Activated T-cell treated with anti-CD3 and anti-CD28 coated beads, Interleukin-2, amount 50 U/mL, for 1 hour (primary cell): Measurements from ENCODE around the gene MCC.
"Not testable (repeated sequence)": the region's sequence is repeated elsewhere in the genome, so short reads cannot be mapped to it uniquely, and the experiment has no call there.

ENCODE experiments used
- DNase-seq: peaks from one replicate; pipeline ENCODE4 v3.0.0-alpha.2; 2020

The MCC gene

DNA sequence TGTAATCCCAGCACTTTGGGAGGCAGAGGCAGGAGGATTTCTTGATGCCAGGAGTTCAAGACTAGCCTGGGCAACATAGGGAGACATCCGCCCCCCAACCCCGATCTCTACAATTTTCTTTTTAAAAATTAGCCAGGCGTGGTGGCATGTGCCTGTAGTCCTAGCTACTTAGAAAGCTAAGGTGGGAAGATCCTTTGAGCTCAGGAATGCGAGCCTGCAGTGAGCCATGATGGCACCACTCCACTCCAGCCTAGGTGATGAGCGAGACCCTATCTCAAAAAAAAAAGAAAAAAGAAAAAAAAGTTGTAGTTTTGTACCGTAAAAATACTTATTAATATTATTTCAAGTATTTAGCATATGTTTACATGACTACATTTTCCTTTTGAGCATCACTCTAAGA lies 82.7 kb downstream of the MCC start:
- DNase-seq, result no peak

DNA sequence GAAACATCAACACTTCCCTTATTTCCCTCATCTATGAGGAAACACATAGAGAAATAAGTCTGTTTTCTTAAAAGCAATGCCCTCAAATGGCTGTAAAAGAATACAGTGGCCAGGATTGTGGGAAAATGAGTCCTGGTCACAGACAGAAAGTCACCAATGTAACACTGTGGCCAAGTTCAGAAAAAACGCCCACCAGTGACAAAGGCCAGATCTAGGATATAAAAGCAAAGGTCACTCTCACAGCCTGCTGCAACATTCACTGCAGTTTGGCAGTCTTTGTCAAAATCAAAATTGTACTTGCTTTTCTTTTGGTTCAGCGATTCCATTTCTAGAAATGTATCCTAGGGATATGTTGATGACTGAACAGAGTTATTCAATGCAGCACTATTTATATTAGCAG lies 84.0 kb downstream of the MCC start:
- no peak for DNase-seq

DNA sequence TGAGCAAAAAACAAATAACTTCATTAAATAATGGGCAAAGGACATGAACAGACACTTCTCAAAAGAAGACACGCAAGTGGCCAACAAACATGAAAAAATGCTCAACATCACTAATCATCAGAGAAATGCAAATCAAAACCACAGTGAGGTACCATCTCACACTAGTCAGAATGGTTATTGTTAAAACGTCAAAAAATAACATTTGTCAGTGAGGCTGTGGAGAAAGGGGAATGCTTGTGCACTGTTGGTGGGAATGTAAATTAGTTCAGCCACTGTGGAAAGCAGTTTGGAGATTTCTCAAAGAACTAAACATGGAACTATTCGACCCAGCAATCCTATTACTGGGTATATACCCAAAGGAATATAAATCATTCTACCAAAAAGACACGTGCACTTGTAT lies 90.3 kb downstream of the MCC start:
- not testable (repeated sequence) for DNase-seq

DNA sequence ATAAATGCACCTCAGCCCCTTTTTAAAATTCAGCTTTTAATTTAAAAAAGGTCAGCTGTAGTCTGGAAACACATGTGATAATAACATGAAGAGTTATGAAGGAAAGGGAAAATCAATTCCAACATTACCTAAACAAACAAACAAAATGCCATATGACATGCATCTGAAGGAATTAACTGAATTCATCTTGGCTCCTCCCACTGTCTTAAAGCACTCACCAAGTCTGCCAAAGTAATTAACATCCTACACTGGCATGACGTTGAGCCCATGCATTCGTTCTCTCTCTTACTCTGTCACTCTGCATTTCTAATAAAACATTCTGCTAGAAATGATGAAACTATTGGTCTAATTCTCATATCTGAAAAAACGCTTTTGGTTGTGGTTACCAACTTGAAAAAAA lies 91.2 kb downstream of the MCC start:
- no peak for DNase-seq

DNA sequence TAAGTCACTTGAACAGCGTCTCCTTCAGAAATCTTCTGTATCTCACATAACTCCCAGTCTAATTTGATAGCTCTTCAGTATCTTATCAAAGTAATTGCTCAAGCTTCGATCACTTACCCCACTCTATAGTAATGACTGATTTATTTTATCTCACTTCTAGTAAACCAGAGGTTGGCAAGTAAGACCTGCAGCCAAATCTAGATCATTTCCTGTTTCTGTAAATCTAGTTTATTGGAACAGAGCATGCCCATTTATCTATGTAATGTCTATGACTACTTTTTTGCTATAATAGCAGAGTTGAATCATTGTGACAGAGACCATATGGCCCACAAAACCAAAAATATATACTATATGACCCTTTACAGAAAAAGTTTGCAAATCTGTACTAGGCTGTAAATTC lies 93.6 kb downstream of the MCC start:
- DNase-seq, result no peak

DNA sequence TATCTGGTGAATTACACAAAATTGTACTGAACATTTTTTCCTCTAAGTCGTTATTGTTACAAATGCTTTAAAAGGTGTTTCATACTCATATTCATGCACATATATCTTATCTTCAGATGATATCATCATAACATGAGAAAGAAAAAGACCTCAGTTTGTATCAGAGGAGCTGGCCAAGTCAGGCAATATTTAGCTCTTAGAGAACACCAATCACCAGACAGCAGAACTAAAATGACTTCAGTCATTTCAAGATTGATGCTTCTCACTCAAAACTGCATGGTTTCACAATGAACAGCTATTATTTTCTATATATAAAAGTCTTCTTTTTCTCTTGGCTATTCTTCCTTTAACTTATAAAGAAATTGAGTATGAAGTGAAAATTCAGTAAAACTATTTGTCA lies 98.0 kb downstream of the MCC start:
- no peak for DNase-seq

DNA sequence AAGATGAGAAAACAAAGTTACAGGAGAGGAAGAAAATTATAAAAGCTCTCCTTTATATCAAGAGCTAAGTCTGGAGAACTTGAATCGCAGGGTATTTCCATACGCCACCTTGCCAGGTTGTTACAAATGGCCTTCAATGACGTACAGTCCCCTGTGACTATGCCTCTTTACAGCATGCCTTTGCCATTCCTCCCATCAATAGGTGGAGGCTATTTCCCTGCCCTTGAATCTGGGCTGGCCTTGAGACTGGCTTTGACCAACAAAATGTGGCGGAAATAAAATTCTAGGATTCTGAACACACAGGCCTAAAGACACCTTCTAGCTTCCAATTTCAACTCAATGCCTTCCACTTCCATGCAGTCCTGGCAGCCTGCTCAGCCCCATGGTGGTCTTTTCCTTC lies 99.1 kb downstream of the MCC start:
- DNase-seq, result no peak

DNA sequence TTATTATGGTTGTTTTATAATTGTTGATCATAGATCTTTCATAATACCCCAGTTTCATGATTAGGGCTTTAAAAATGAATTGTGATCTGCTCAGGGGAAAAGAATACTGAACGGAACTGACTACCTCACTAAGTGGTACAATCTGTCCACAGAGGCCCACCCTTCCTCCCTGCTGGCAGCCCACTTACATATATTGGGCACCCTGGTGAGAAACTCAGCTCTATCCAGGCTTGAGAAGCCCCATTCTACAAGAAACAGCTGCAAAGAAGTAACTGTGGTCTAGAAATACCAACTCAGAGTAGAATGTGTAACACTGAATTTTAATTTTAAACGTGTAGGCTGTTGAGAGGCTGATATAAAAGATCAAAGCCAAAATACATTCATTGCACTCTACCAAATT lies 100.4 kb downstream of the MCC start:
- no peak for DNase-seq

DNA sequence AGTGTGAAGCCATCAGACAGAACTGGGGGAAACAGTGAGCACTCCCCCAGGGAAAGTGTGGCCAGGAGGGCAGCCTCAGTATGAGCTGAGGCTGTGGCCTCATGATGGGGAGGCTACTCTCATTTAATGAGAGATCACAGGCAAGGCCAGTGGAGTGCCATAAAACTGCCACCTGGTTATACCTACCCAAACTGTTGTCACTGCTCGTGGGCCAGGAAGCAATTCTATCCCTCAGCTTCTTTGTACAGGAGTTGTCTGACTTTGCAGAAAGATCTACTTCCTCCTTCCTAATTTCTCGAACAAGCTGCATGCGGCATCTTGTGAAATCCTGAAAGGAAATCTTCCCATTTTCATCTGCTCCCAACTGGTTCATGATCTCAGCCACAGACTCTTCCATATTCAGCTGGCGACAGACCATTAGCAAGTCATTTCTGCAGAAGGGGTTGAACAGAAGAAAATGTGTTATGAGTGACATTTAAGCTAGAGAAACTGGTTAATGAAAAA lies 103.4 kb downstream of the MCC start:
- DNase-seq, result no peak

DNA sequence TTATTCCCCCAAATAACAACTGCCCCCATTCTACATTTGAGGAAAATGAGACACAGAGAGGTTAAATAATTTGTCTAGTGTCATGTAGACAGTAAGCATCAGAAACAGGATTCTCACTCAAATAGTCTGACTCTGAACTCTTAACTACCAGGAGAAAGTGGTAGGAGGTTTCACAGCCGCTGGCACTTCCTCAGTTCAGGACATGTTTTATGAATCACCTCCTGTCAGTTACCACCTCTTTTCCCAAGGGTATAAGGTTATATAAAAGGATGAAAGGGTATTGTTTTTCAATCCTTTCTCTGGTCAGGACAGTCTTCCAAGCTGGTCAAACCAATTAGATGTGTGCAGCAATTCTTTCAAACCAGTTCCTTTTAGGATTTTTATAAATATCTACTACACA lies 105.5 kb downstream of the MCC start:
- DNase-seq, result no peak

DNA sequence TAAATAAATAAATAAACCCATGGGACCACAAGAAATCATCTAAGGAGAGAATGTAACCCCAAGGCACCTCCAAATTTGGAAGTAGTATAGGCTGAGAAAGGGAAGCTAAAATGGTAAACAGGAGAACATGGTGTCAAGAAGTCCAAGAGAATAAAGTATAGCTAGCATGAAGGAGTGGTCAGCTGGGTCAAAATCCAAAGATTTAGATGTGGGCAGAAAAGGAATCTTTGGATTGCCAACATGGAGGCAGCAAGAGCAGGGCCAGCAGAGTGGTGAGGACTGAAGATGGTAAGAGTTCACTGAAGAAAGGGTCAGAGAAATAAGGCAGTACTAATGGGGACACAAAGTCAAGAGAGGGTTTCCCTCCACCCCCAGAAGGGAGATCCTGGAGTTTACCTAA lies 106.5 kb downstream of the MCC start:
- no peak for DNase-seq

DNA sequence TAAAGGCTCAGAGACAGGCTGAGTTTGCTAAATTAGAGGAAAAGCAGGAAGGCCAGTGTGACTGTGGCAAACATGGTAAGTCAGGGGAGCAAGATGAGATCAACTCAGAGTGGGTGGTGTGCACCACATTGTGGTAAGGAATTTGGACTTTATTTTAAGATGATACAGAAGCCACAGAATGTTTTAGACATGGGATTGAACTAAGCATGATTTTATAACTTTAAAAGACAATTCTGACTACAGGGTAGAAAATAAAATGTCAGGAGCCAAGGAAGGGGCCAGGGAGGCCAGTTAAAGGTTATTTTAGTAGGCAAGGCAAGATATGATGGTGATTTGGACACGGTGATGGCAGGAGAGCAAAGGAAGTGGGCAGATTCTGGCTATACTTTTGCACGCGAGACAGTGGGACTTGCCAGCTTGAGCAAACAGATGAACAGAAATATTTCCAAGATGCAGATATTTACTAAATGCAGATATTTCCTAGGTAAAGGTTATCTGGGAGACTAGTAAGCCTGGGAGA lies 107.4 kb downstream of the MCC start:
- DNase-seq, result no peak

DNA sequence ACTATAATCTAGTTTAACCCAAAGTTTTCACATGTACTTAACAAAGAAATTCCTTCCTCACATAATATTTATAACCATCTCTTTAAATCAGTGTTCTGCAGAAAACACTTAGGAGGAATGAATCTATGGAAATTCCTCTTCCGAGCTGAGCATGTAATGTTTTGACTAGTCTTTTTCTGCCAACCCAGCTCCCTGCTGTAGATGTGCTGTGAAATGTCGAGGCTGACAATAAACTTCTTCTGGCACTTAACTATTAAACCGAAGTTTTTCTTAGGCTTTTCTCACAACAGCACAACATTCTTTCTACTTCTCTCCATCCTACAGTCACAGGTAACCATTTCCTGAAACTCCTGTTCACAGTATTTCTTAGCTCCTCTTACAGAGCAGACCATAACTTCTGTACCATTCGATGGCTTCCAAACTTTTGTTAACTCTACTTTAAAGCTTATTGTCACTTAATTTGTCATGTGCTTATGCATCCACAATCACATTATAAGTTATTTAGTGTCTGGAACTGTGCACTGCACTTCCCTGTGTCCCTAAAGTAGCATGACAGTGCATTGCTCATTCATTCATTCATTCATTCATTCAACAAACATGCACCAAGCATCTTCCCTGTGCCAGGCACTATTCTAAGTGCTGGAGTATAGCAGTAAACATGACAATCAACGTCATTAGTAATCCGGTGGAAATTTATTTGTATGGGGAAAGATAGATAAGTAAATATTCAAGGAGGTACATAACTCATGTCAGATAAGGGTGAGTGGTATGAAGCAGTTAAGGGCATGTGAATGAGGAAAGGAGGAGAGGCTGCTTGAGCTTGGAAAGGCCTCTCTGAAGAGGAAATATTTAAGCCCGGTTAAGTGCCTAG lies 108.1 kb downstream of the MCC start:
- DNase-seq, result no peak

DNA sequence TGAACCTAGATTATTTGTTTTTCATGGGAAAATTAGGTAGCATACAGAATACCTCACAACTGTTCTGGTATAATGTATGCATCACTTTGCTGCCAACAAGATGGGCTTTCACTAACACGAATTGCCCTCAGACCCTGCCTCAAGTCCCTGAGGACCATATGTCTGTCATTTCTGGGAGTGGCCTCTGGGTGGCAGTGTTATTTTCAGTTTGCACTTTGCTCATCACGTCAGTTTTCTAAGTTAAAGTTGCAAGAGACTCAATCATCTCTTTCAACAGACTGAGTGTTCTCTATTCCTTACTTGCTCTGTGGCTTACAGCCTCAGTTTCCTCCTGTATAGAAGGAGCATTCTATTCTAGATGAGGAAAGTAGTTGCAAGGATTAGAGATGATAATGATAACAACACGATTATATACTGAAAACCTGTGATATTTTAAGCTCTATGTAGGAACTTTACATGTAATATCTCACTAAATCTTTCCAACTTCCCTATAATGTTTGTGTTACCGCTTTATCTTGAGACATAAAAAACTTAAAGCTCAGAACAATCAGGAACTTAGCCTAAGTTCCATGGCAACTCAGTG lies 109.2 kb downstream of the MCC start:
- DNase-seq, result peak; percentile 36

DNA sequence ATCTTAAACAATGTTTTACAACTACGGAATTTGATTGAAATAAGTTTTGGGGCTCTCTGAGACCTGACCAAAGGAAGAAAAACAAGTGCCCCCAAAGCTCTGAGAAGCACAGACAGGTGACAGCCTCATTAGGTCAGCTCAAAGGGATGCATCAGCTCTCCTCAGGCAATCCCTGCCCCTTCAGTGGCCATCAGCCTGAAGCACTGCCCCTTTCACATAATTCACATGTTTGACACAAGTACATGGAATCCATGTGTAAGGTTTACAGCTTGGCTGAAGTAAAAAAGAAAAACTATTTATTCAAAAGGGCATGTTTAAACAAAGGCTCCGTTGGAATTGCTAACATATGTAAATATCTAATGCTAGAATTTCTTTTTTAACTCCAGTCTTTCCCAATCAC lies 109.7 kb downstream of the MCC start:
- no peak for DNase-seq

DNA sequence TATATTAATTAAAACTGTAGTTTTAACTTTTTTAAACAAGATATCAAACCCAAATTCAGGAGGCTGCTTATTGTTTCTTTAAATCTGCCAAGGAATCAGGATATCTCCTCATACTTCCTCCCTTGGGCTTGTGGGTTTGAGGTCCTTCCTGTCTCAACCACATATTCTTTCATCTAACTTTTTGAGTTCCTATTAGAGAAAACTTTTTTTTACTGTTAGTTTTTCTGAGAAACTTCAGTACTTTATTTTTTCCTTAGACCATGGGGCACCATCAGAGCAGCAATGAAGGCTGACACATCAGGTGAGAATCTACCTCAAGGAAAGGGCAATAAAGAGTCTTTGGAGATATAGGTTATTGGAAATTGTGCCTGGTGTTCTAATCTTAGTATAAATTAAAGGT lies 110.2 kb downstream of the MCC start:
- DNase-seq, result no peak

DNA sequence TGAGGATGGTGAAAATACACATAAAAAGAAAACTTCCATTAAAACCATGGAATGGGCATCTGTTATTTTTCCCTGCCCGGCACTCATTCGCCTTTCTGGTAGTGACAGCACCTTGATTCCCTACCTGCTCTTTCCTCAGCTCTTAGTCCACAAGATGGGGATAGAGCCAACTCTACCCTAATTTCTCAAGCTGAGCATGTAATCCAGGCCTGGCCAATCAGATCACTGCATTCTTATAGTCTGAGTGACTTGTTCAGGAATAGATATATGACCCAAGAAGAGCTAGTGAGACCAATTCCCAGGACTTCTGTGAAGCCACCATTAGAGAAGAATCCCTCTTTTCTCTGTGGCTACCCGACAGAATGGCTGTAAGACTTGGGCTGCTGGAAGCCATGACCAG lies 111.6 kb downstream of the MCC start:
- no peak for DNase-seq

DNA sequence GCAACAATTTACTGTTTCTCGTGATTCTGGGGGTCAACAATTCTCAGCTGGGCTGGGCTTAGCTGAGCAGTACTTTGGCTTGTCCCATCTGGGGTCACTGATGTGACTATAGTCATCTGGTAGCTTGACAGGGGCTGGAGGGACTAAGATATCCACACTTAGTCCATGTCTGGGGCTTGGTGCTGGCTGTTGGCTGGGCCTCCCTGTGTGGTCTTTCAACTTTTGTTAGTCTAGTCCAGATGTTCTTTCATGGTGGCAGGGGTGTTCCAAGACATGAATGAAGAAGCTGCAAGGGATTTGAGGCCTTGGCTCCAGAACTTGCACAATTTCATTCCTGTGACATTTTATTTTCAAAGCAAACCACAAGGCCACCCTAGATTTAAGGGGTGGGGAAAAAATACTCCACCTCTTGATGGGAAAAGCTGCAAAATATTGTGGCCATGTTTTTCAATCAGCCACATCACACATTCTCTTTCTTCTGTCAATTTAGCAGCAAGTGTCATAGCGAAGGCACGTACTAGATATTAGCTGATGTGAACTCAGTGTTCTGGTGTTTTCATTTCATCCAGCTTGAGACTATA lies 112.7 kb downstream of the MCC start:
- no peak for DNase-seq

DNA sequence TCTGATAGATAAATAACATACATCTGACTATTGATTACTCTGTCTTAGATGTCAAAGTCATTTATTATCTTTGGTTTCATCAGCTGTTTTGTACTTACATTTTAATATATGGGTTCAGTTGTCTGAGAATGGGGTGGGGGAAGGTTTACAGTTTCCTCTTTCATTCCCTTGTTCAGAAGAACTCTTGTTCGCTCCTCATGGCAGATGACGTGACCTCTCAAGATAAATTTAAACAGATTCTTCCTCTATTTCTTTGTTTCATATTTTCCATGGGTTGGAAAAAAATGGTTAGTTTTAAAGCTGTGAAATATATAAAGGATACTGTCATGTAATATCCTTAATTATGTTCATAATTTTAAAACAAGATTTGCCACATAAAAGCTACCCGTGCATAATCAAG lies 114.8 kb downstream of the MCC start:
- no peak for DNase-seq

DNA sequence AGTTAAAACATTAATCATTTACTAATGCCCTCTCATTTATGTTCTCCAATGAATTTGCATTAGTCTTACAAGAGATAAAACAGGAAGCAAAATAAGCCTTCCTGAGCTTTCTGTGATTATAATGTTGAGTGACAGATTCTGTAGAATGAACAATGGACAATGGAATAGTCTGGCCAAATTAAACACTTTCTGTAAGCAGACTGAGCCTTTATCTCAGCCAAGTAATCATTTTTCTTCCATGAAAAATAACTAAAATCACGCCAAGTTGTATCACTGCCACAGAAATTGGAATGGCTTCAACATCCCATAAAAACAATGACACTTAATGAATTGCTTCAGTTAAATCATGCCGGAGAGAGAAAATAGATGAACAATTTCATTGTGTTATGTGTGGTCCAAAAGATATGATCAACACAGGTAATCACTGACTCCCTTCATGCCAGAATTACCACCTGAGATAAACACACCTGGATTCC lies 116.5 kb downstream of the MCC start:
- no peak for DNase-seq

DNA sequence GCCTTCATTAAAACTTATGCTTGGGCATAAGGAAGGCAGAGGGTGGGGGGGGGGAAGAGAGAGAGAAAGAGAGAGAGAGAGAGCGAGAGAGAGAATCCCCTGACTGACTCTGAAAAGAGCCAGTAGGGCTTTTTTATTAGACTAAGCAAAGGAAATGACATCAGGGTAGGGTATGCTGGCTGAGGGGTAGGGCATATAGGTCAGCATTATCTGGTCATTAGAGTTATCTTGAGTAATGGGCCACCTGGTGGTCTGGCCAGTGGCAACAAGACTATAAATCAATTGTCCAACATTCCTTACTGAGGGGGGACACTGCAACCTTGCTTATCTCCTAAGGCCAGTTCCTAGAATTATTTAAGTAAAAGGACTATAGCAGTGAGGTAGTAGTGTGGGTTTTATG lies 120.7 kb downstream of the MCC start:
- DNase-seq, result no peak

DNA sequence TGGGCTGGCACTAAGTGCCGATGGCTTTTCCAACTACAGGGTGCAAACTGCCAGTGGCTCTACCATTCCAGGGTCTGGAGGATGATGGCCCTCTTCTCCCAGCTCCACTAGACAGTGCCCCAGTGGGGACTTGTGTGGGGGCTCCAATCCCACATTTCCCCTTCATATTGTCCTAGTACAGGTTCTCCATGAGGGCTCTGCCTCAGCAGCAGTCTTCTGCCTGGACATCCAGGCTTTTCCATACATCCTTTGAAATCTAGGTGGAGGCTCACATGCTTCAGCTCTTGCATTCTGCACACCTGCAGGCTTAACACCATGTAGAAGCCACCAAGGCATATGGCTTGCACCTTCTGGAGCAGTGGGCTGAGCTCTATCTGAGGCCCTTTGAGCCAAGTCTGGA lies 123.8 kb downstream of the MCC start:
- DNase-seq, result no peak

DNA sequence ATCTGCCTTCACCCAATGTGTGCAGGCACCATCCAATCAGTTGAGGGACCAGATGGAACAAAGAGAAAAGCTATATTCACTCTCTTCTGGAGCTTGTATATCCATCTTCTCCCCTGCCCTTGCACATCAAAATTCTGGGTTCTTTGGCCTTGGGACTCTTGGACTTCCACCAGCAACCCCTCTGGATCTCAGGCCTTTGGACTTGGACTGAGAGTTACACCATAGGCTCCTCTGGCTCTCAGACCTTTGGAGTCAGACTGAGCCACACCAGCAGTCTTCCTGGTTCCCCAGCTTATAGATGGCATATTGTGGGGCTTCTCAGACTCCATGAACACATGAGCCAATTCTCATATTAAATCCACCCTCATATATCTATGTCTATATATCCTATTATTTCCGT lies 126.6 kb downstream of the MCC start:
- DNase-seq, result no peak

DNA sequence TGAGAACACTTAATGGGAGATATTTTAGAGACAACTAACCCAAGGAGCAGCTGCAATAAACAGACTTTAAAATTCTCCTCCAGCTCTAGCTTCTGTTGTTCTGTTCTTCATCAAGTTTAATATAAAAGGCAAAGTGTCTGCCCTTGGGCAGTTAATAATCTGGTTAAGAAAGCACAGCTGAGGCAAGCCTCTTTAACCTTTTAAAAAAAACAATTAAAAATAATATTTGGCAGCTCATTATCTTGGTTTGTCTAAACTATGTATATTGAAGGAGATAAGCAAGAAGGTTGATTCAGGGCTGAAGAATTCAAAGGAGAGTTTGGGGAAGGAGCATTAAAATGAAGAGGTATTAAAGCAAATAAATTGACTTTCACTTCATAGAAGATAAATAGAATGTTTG lies 128.8 kb downstream of the MCC start:
- DNase-seq, result no peak
